K562 (cell line): ENCODE results near the gene IL36RN. TPM values are rescaled to one million over a fixed set of nuclear protein-coding genes. Genes with fewer than 3 reads are reported as not detected.

Experiments
- CLOCK ChIP-seq: fragments of 250-450 bp; sonication (Bioruptor Pico); IDR thresholded peaks from 2 replicates; pipeline ENCODE4 v1.4.0; 2020; ENCODE audit warnings: mild to moderate bottlenecking, moderate library complexity, borderline replicate concordance
- CREB5 ChIP-seq: fragments of 250-450 bp; sonication (Bioruptor Pico); IDR thresholded peaks from 2 replicates; pipeline ENCODE4 v1.5.0; 2020; ENCODE audit warnings: mild to moderate bottlenecking
- CREBBP ChIP-seq: IDR thresholded peaks from one replicate; pipeline ENCODE4 v1.6.1; 2012; ENCODE audit warnings: low read depth, mild to moderate bottlenecking, control low read depth, inconsistent platforms, low read length
- ELF2 ChIP-seq: fragments of 250-450 bp; sonication (Bioruptor Pico); IDR thresholded peaks from 2 replicates; pipeline ENCODE4 v1.5.0; 2021; ENCODE audit warnings: mild to moderate bottlenecking
- GABPB1 ChIP-seq: sonication (generic); formaldehyde crosslinking; IDR thresholded peaks from 2 replicates; pipeline ENCODE4 v1.8.0; 2022; ENCODE audit warnings: mild to moderate bottlenecking, missing genetic modification reagents
- GABPB2 ChIP-seq: fragments of 250-450 bp; sonication (Bioruptor Pico); conservative IDR thresholded peaks from 2 replicates; pipeline ENCODE4 v1.5.1; 2021; ENCODE audit warnings: mild to moderate bottlenecking
- L3MBTL2 ChIP-seq: fragments of 450-650 bp; IDR thresholded peaks from 2 replicates; pipeline ENCODE4 v1.6.1; 2016; ENCODE audit warnings: mild to moderate bottlenecking, moderate library complexity
- MTA2 ChIP-seq: fragments of 450-650 bp; IDR thresholded peaks from 2 replicates; pipeline ENCODE4 v1.6.1; 2016; ENCODE audit warnings: low read depth
- NR2C2 ChIP-seq, 2 experiments: fragments of 200-800 bp in 1 of 2; sonication (Bioruptor generic) in 1 of 2; sonication (generic) in 1 of 2; formaldehyde crosslinking in 1 of 2; IDR thresholded peaks; 2 replicates each; pipeline versions ENCODE4 v1.6.1 to v1.8.0; 2016 to 2022; ENCODE audit warnings: mild to moderate bottlenecking in 1 of 2, missing compliant biosample characterization in 1 of 2, missing genetic modification characterization in 1 of 2, missing genetic modification reagents in 1 of 2
- PML ChIP-seq: IDR thresholded peaks from 2 replicates; pipeline ENCODE4 v1.6.1; 2012; ENCODE audit warnings: low read length, inconsistent platforms
- POLR2AphosphoS2 ChIP-seq: IDR thresholded peaks from 2 replicates; pipeline ENCODE4 v1.6.1; 2012; ENCODE audit warnings: low read length, improper control_type of control experiment
- POLR2G ChIP-seq: fragments of 200-400 bp; formaldehyde crosslinking; IDR thresholded peaks from 2 replicates; pipeline ENCODE4 v1.6.1; 2017; ENCODE audit warnings: low read depth, mild to moderate bottlenecking, antibody characterized with exemption, low read length, moderate library complexity
- RBBP5 ChIP-seq: fragments of 200-600 bp; sonication (generic); IDR thresholded peaks from 2 replicates; pipeline ENCODE4 v1.6.1; 2012; ENCODE audit warnings: borderline replicate concordance, mild to moderate bottlenecking, low read length, control low read depth, inconsistent platforms; ENCODE audit not compliant: insufficient read depth, poor library complexity, severe bottlenecking
- RBM22 ChIP-seq: fragments of 200-400 bp; formaldehyde crosslinking; IDR thresholded peaks from 2 replicates; pipeline ENCODE4 v1.6.1; 2018; ENCODE audit warnings: low read length, low read depth; ENCODE audit not compliant: poor library complexity, severe bottlenecking
- SAP30 ChIP-seq: fragments of 200-600 bp; sonication (generic); IDR thresholded peaks from 2 replicates; pipeline ENCODE4 v1.6.1; 2012; ENCODE audit warnings: borderline replicate concordance, low read depth, mild to moderate bottlenecking, moderate library complexity, low read length, control low read depth, inconsistent platforms; ENCODE audit not compliant: insufficient read depth, poor library complexity, severe bottlenecking
- SMAD1 ChIP-seq: fragments of 150-350 bp; IDR thresholded peaks from 2 replicates; pipeline ENCODE4 v1.6.1; 2014; ENCODE audit warnings: low read length, low read depth; ENCODE audit not compliant: partially characterized antibody
- SMARCB1 ChIP-seq: IDR thresholded peaks from 2 replicates; pipeline ENCODE4 v1.6.1; 2011; ENCODE audit warnings: improper control_type of control experiment, low read depth; ENCODE audit not compliant: insufficient read length
- STAT5A ChIP-seq: IDR thresholded peaks from 2 replicates; pipeline ENCODE4 v1.6.1; 2012; ENCODE audit warnings: low read length, inconsistent platforms, borderline replicate concordance
- ZKSCAN3 ChIP-seq: fragments of 250-450 bp; sonication (Bioruptor Pico); IDR thresholded peaks from 2 replicates; pipeline ENCODE4 v1.4.0; 2020
- ZKSCAN8 ChIP-seq: fragments of 200-800 bp; sonication (Bioruptor generic); IDR thresholded peaks from 2 replicates; pipeline ENCODE4 v1.6.1; 2016; ENCODE audit warnings: missing genetic modification characterization, missing compliant biosample characterization
- ZNF134 ChIP-seq: fragments of 250-450 bp; sonication (Bioruptor Pico); conservative IDR thresholded peaks from 2 replicates; pipeline ENCODE4 v1.4.0; 2020
- ZNF232 ChIP-seq: sonication (generic); formaldehyde crosslinking; IDR thresholded peaks from 2 replicates; pipeline ENCODE4 v1.8.0; 2022; ENCODE audit warnings: mild to moderate bottlenecking, missing genetic modification reagents
- ZNF695 ChIP-seq: fragments of 450-650 bp; formaldehyde crosslinking; IDR thresholded peaks from 2 replicates; pipeline ENCODE4 v1.4.0; 2020; ENCODE audit warnings: mild to moderate bottlenecking, moderate library complexity
- ZSCAN32 ChIP-seq: fragments of 450-650 bp; formaldehyde crosslinking; IDR thresholded peaks from 2 replicates; pipeline ENCODE4 v1.4.0; 2020; ENCODE audit warnings: mild to moderate bottlenecking, moderate library complexity
- ZZZ3 ChIP-seq: fragments of 450-650 bp; IDR thresholded peaks from 2 replicates; pipeline ENCODE4 v1.6.1; 2016; ENCODE audit warnings: antibody characterized with exemption, mild to moderate bottlenecking, moderate library complexity
- polyA plus RNA-seq, 8 experiments: library from polyadenylated mRNA; depleted of rRNA in 4 of 8; stranded (reverse) in 5 of 8; unstranded in 3 of 8; fragments of >200 nt; fragmentation: Nextera tagmentation in 2 of 8; fragmentation: Illumina TruSeq in 1 of 8; extraction: Ambion mirVana in 2 of 8; extraction: Trizol in 1 of 8; gene quantifications; 2 replicates each; pipeline versions ENCODE4 v1.2.1 to v1.2.3, GENCODE V29; 2011 to 2014; ENCODE audit warnings: inconsistent platforms in 1 of 8, missing spikeins in 1 of 8
- total RNA-seq, 7 experiments: library from RNA; depleted of rRNA in 6 of 7; stranded (reverse); fragments of >200 nt in 6 of 7; fragmentation: Illumina TruSeq in 2 of 7; extraction: Trizol in 2 of 7; gene quantifications; 2 replicates each; pipeline versions ENCODE4 v1.2.1 to v1.2.3, GENCODE V29; 2011 to 2021; ENCODE audit warnings: low replicate concordance in 1 of 7
- TF ChIP-seq, protein P1 (sequence below), 2 experiments: fragments of 450-650 bp in 1 of 2; sonication (generic) in 1 of 2; formaldehyde crosslinking; conservative IDR thresholded peaks; 2 replicates each; pipeline versions ENCODE4 v1.4.0 to v1.8.1; 2020 to 2022; ENCODE audit warnings: mild to moderate bottlenecking in 1 of 2, missing genetic modification reagents in 1 of 2

IL36RN gene
- total and polyA plus RNA-seq, 9 of the 15 experiments (the other 6 are each of a cell fraction or from before 2014, with no cell fraction given) = not detected

DNA sequence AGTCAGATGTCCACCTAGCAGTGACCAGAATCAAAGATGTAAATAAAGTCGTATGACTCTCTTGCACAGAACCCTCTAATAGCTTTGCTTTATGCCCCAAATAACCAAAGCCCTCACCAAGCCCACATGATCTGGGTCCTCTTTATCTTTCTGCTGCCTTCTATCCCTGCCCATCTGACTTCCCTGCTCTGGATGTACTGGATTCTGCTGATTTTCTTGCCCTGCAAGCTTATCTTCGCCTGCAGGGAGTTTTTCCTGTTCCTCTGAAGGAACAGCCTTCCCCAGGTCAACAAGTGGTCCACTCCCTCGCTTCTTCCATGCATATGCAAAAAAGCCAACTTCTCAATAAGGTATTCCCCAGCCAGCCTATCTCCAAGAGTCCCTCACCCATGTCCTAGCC, 25.0 kb upstream of the IL36RN start (continued):
- TF ChIP-seq CREB5 (CRISPR knock-in tag) (no peak), ELF2 (no peak), ZNF232 (CRISPR knock-in tag) (no peak), POLR2G (no peak), POLR2AphosphoS2 (no peak), PML (peak; percentile 50; the same call in 1 of the 2 replicates), GABPB1 (CRISPR knock-in tag) (no peak), CREBBP (no peak), SMAD1 (peak; percentile 3), CLOCK (no peak), ZKSCAN8 (no peak; the same call in 1 of the 2 replicates), ZZZ3 (no peak), SAP30 (no peak), GABPB2 (CRISPR knock-in tag) (no peak), L3MBTL2 (0 out of 2 replicates have a peak, but pooled peaks have one; percentile 11), SMARCB1 (no peak), ZNF695 (CRISPR knock-in tag) (no peak), ZNF134 (CRISPR knock-in tag) (peak; percentile 46; the same call in 1 of the 2 replicates), NR2C2 (CRISPR knock-in tag; IDR thresholded peaks at IDR 0.05) (no peak), NR2C2 (tag; IDR thresholded peaks at IDR 0.05) (no peak), RBBP5 (no peak), RBM22 (no peak), ZSCAN32 (CRISPR knock-in tag) (no peak), ZKSCAN3 (CRISPR knock-in tag) (no peak), MTA2 (peak; percentile 96), STAT5A (peak; percentile 37; the same call in 1 of the 2 replicates)
- TF ChIP-seq, protein P1, sequence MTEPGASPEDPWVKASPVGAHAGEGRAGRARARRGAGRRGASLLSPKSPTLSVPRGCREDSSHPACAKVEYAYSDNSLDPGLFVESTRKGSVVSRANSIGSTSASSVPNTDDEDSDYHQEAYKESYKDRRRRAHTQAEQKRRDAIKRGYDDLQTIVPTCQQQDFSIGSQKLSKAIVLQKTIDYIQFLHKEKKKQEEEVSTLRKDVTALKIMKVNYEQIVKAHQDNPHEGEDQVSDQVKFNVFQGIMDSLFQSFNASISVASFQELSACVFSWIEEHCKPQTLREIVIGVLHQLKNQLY (CRISPR knock-in tag; conservative IDR thresholded peaks at IDR 0.05) = no peak
